ENCODE measurements around the gene ZNF789.
"Not testable (repeated sequence)": the region's sequence is repeated elsewhere in the genome, so short reads cannot be mapped to it uniquely, and the experiment has no call there.

Gene ZNF789

DNA sequence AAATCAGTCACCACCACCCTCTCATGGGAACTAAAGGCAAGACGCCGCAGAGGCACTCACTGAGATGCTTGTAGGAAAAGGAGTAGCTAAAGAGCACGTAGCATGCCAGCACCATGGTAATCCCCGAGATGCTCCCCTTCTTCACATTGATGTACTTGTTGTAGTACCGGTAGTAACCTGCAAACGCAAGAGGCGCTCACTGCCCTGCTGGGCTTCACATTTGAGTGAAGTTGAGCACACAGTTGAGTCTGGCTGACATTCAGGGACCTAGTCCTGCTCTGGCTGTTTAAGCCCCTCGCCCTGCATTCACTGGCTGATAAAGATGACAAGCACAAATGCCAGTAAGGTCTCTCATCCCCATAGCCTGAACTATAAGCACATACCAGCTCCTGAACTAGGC lies 13.6 kb upstream of the ZNF789 start:
- DNase-seq, result no peak

- DNase-seq, result no peak
Observed at GRCh38 chr7:99460651-99461050, 12.0 kb upstream of the ZNF789 start.

DNA sequence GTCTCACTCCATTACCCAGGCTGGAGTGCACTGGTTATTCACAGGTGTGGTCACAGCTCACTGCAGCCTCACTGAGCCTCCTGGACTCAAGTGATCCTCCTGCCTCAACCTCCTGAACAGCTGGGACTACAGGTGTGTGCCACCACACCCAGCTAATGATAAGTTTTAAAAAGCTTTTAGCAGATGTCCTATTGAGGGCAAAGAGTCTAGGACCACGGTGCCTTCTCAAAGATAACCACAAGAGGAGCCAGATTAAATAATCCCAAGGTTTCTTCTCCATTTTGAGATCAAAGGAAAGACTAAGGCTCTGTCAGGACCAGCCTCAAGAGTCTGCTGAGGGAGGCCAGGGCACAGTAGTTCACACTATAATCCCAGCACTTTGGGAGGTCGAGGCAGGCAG lies 11.5 kb upstream of the ZNF789 start:
- no peak for DNase-seq

DNA sequence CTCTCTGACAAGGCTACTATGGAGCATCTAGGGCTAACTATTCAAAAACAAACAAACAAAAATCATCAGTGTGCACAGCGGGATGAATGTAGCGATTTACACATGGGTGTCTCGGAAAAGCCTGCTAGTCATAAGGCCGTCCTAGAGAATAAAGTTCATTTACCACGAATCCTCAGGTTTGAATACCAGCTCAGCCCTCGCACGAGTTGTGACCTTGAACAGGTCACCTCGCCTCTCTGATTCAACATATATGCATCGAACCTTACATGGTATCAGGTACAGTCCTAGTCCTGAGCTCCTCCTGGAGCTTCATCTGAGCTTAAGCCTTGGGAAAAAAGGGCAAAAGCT lies 7.3 kb upstream of the ZNF789 start:
- no peak for DNase-seq

GRCh38 chr7:99468336-99468918 lies 4.3 kb upstream of the ZNF789 start:
- DNase-seq, result no peak

DNA sequence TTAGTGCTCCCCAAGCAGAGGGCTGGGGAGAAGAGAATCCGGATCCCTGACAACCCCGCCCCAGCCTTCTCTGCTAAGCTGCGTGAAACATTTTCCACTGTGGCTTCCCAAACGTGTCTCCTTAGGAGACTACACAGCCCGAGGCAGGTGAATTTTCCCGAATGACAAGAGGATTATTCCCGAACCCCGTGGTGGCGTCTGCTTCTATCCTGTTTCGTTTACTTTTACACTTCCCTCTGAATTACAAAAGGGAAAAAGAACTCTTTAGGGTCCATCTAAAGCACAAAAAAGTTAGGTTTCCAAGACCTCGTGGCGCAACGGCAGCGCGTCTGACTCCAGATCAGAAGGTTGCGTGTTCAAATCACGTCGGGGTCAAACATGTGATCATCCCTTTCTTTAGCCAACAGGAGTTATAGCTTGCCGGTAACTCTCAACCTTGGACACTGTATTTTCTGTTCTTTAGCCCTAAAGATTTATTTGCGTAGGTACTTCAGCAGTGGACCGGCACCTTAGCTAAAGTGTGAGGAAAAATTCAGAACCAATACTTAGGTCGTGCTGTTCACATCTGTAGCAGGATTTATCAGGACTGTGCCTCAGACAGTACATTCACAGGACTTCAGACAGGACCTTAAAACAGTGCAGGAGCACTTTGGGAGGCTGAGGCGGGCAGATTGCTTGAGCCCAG lies 3.2 kb upstream of the ZNF789 start:
- no peak for DNase-seq

DNA sequence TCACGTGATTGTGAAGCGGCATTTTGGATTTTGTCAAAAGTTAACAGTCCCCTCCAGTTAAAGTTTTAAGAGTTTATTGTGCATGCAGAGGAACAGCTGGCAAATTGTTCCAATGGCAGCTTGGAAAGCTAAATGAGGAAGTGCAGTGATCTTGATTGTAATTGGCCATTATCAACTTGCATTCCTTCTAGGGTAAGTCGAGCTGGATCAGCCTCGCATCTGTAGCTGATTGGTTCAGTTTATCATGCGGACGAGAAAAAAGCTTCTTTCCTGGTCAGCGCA lies 566 bp downstream of the ZNF789 start:
- DNase-seq, result peak; percentile 60

- no peak for DNase-seq
Observed at GRCh38 chr7:99476107-99476506, 3.4 kb downstream of the ZNF789 start.

DNA sequence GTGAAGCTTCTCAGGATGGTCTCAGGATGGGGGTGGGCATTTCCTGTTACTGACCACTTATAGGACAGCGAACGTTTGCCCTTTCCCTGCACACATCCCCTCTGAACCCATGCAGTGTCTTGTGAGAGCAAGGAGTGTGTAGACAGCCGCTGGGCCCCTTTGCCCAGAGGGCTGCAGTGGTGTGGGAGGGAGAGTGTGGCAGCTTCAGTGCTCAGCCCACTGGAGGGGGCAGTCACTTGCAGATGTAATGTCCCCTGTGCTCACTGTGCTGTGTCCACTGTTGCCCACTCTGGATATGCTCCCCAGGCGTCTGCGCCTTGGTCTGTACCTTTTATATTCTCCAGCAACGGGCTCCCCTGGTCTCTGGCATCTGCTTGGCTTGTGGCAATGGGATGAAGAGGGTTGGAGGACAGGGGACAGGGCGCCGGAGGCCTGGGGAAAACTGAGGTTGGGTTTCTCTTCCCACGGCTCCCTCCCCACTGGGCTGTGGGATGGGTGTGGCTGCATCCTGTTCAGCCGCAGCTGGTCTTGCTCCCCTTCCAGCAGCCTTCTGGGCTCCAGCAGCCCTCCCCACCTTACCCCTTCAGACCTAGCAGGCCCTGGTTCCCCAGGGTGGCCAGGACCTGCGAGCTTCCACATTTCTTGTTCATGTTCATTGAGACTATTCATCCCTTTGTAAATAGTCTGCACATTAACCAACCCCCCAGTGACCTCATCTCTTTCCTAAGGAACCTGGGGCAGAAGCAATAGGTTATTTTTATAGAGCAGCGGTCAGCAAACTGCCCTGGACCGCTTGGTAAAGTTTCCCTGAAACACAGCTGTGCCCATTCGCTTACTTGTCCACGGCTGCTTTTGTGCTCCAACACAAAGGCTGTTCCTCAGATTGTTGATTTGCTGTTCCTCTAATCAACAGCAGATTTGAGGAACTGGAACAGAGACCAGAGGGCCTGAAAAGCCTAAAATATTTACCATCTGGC lies 6.1 kb downstream of the ZNF789 start:
- DNase-seq, result no peak

DNA sequence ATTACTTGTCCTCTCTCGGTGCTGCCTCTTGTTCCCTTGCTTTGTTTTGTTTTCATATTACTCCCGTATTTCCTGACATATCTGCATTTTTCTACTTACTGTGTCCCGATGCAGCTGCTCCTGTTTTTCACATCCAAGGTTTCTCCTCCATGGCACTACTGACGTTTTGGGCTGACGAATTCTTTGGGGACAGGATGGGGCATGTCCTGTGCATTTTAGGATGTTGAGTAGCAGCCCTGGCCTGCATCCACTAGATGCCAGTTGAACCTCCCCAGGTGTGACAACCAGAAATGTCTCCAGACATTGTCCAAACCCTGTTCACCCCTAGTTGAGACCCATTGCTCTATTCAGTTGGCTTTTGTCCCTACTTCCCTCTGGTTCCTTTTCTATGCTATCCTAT lies 12.4 kb downstream of the ZNF789 start:
- DNase-seq, result no peak

GRCh38 chr7:99489235-99489634 lies 16.5 kb downstream of the ZNF789 start:
- no peak for DNase-seq

DNA sequence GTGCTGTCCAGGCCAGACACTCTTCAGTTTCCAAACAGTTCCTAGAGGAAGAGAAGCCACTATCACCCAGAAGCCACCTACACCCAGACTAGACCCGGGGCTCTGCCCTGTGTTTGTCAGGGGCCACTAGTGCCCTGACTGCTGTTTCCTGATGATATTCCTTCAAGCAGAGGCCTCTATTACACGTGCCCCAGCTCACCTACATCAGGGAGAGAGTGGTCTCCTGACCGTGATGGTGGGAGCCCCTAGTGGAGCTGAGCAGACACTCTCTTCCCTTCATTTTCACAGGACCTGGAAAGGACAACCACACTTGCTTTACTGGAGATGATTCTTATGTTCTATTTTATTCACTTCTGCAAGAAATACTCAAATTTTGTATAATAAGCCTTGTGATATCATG lies 18.2 kb downstream of the ZNF789 start:
- no peak for DNase-seq

GRCh38 chr7:99493823-99494222 lies 21.1 kb downstream of the ZNF789 start:
- DNase-seq, result no peak

- DNase-seq, result no peak
Observed at GRCh38 chr7:99497766-99498545, 25.3 kb downstream of the ZNF789 start.

DNA sequence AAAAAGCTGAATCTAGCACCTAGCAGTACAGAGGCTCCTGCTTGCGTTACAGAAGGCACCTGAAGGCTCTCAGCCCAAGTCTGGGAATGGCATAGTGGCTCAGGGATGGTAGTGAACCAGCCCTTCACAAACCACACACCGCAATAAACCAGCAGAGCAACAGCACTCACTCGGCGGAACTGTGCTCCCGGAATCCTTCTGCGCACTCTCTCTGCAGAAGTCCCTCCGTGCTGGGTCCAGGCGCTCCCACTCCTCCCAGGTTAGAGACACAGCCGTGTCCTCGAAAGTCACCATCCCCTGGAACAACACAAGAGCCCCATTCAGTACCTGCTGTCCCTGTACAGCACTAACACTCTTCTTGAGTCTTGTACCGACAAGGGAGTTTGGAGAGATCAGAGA lies 25.9 kb downstream of the ZNF789 start:
- DNase-seq, result no peak

DNA sequence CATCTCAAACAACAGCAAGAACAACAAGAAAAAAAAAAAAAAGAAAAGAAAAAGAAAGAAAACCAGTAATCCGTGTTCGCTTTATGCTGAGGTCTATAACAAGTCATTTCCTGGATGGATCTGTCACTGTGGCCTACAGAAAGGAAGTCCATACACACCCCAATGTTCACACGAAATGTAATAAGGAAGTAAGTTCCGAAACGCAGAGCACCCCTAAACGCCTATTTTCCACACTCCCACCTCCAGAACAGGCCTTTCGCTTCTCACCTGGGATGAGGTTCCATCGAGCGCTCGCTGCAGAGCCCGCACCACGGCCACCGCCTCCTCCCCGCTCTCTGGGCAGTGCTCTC lies 26.7 kb downstream of the ZNF789 start:
- DNase-seq, result no peak

DNA sequence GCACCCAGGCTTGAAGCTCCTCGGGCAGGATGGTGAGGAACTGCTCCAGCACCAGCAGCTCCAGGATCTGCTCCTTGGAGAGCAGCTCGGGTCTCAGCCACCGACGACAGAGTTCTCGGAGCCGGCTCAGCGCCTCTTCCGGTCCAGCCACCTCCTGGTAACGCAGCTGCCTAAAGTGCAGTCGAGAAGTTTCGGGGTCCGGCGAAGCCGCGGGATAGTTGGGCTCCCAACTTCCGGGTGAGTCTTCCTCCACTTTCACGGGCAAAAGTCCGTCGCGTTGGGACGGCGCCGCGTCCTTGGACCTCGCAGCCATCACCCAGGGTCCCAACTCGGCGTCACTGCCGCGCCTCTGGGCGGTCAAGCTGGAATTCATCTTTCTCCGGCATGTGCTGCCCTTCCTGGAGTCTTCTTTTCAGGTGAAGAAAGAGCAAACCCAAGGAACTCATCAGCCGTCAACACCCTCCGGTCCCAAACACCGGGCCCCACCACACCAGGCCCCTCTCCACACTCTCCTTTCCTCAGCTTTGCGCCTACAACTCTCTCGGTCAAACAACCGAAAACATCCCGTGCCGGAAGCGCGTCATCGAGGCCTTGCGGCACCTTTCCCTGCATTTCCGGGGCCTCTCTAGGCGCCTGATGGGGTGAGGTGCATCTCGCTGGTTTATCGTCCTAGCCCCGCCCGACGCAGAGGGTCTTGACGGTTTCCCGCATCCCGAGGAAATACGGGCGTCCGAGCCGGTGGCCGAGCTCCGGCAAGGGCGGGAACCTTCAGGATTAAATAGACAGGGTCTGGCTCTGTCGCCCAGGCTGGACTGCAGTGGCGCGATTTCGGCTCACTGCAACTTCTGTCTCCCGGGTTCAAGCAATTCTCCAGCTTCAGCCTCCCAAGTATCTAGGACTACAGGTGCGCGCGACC lies 27.3 kb downstream of the ZNF789 start, which contains the start of gene ZNF394:
ZNF394 (minus strand) TSS at position 561 of the 916 bp plus-strand sequence; CDS start at position 373, 188 bp downstream.
- DNase-seq, result peak; percentile 84

- DNase-seq, result no peak
Observed at GRCh38 chr7:99500637-99501009, 27.9 kb downstream of the ZNF789 start.

DNA sequence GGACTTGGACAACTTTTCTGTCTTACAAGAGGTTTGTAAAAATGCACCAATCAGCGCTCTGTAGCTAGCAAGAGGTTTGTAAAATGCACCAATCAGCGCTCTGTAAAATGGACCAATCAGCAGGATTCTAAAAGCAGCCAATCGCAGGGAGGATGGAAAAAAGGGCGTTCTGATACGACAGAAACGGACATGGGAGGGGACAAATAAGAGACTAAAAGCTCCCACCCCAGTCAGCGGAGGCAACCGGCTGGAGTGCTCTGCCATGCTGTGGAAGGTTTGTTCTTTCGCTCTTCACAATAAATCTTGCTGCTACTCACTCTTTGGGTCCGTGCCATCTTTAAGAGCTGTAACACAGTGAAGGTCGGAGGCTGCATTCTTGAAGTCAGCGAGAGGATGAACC lies 28.5 kb downstream of the ZNF789 start:
- not testable (repeated sequence) for DNase-seq

GRCh38 chr7:99504281-99504602 lies 31.6 kb downstream of the ZNF789 start:
- peak; percentile 96 for DNase-seq

DNA sequence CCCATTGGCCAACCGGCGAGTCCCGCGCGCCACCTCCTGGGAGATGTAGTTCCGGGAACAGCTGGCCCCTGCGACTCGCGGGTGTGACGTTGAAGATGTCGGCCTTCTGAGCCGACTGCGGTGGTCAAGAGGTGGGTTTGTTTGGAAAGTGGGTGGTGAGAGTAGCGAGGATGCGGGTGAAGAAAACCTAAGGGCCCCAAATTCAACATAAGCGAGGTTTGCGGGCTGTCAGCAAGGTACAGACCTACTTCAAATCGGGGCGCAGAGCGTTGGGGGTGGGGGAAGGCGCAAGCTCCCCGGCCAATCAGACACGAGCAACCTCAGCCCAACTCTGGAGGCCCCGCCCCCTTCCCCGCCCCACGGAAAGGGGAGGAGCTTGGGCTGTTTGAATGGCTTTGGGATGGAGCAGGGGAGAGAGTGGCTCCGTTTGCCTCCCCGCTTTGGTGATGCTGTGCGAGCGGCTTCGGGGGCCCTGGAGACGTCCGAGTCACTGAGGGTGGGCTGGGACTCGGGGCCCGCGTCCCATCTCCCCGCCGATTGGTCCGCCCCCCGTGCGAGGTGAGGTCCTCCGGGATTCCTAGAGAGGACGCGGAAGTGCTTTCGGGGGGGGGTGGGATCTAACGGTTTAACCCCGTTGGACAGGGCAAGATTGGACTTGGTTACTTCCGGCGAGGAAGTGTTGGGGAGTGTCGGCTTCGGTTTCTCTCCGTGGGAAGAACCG lies 32.1 kb downstream of the ZNF789 start, which contains the start of gene ZKSCAN5:
ZKSCAN5 (plus strand) TSS at position 60 of the 721 bp plus-strand sequence. CDS start 1,383 bp downstream, outside the sequence.
- peak; percentile 90 for DNase-seq

DNA sequence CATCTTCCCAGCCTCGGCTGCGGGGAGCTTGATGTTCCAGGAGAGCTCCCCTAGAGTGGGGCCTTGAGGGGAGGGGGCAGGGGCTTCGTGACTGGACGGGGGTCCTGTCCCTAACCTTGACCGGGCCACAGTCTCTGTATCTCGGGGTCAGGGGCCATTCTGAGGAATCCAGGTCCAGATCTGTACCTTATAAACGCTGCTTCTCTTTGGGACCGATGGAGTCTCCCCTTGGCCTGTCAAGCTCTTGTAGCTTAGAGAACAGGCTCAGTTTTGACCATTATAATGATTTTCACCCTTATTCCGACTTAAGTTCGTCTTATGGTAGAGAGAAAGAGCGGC lies 32.6 kb downstream of the ZNF789 start:
- no peak for DNase-seq

Measured in NCI-H2029 (cell line).